Neural cell (in vitro differentiated cells): ENCODE measurements around the gene TNS1. TPM values are rescaled to one million over a fixed set of nuclear protein-coding genes. Genes with fewer than 3 reads are reported as not detected.

Experiments
- H2AFZ ChIP-seq: fragments of 200-600, 300-800 bp; sonication (generic), shearing (Covaris generic); 2 replicates; pipeline ENCODE4 v1.6.0; 2014; ENCODE audit warnings: low read depth, mild to moderate bottlenecking, antibody characterized with exemption, low read length, moderate library complexity
- H3F3A ChIP-seq: fragments of 200-600 bp; shearing (Covaris generic); 2 replicates; pipeline ENCODE4 v1.6.1; 2016; ENCODE audit warnings: mild to moderate bottlenecking, moderate library complexity, mixed read lengths, antibody characterized with exemption, low read length; ENCODE audit not compliant: insufficient read depth, poor library complexity, severe bottlenecking
- H3K27ac ChIP-seq: fragments of 200-600, 300-800 bp; sonication (generic), shearing (Covaris generic); 2 replicates; pipeline ENCODE4 v1.5.1; 2014; ENCODE audit warnings: mild to moderate bottlenecking, low read length, moderate library complexity
- H3K27me3 ChIP-seq: fragments of 300-800, 200-600 bp; sonication (generic), shearing (Covaris generic); 2 replicates; pipeline ENCODE4 v1.6.0; 2014; ENCODE audit warnings: mild to moderate bottlenecking, low read depth, low read length, moderate library complexity; ENCODE audit not compliant: insufficient read depth
- H3K36me3 ChIP-seq: fragments of 300-800, 200-600 bp; sonication (generic), shearing (Covaris generic); 2 replicates; pipeline ENCODE4 v1.5.1; 2014; ENCODE audit warnings: mild to moderate bottlenecking, antibody characterized with exemption, low read length, moderate library complexity; ENCODE audit not compliant: insufficient read depth
- H3K4me2 ChIP-seq: fragments of 300-800, 200-600 bp; sonication (generic), shearing (Covaris generic); 2 replicates; pipeline ENCODE4 v1.6.0; 2014; ENCODE audit warnings: mild to moderate bottlenecking, low read length
- H3K4me3 ChIP-seq: fragments of 300-800, 200-600 bp; sonication (generic), shearing (Covaris generic); 2 replicates; pipeline ENCODE4 v1.5.1; 2014; ENCODE audit warnings: mild to moderate bottlenecking, low read length, moderate library complexity
- H3K79me2 ChIP-seq: fragments of 200-600 bp; shearing (Covaris generic); replicated peaks from 2 replicates; pipeline ENCODE4 v1.6.0; 2014; ENCODE audit warnings: mild to moderate bottlenecking, low read length, moderate library complexity; ENCODE audit not compliant: insufficient read depth
- H3K9ac ChIP-seq: fragments of 300-800, 200-600 bp; sonication (generic), shearing (Covaris generic); 2 replicates; pipeline ENCODE4 v1.6.1; 2016; ENCODE audit warnings: mild to moderate bottlenecking, low read length, mixed read lengths
- H3K9me2 ChIP-seq: fragments of 200-600 bp; shearing (Covaris generic); 2 replicates; pipeline ENCODE4 v1.6.1; 2016; ENCODE audit warnings: mild to moderate bottlenecking, low read length, mixed read lengths; ENCODE audit not compliant: insufficient read depth
- H3K9me3 ChIP-seq: fragments of 200-600, 300-800 bp; sonication (generic), shearing (Covaris generic); 2 replicates; pipeline ENCODE4 v1.6.1; 2016; ENCODE audit warnings: mild to moderate bottlenecking, mixed run types, low read length, moderate library complexity, mixed read lengths
- H4K20me1 ChIP-seq: fragments of 200-600 bp; shearing (Covaris generic); 2 replicates; pipeline ENCODE4 v1.6.1; 2016; ENCODE audit warnings: mild to moderate bottlenecking, mixed run types; ENCODE audit not compliant: insufficient read depth
- EP300 ChIP-seq: fragments of 450-650 bp; conservative IDR thresholded peaks from 2 replicates; pipeline ENCODE4 v1.6.1; 2014; ENCODE audit warnings: antibody characterized with exemption, mild to moderate bottlenecking, moderate library complexity; ENCODE audit not compliant: poor library complexity, severe bottlenecking
- EZH2 ChIP-seq: fragments of 200-600, 300-800 bp; shearing (Covaris generic), sonication (generic); IDR thresholded peaks from 2 replicates; pipeline ENCODE4 v1.6.1; 2014; ENCODE audit warnings: antibody characterized with exemption, low read length, borderline replicate concordance, mild to moderate bottlenecking; ENCODE audit not compliant: insufficient read depth, poor library complexity, severe bottlenecking
- MXI1 ChIP-seq: fragments of 450-650 bp; conservative IDR thresholded peaks from 2 replicates; pipeline ENCODE4 v1.6.1; 2014; ENCODE audit warnings: antibody characterized with exemption, mild to moderate bottlenecking; ENCODE audit not compliant: poor library complexity, severe bottlenecking
- POLR2AphosphoS5 ChIP-seq: IDR thresholded peaks from 2 replicates; pipeline ENCODE4 v1.6.1; 2012
- RAD21 ChIP-seq: fragments of 450-650 bp; conservative IDR thresholded peaks from 2 replicates; pipeline ENCODE4 v1.6.1; 2014; ENCODE audit warnings: antibody characterized with exemption, mild to moderate bottlenecking, moderate library complexity
- REST ChIP-seq: IDR thresholded peaks from 2 replicates; pipeline ENCODE4 v1.6.1; 2012; ENCODE audit warnings: borderline replicate concordance
- SMC3 ChIP-seq: fragments of 450-650 bp; conservative IDR thresholded peaks from 2 replicates; pipeline ENCODE4 v1.6.1; 2014; ENCODE audit warnings: antibody characterized with exemption, mild to moderate bottlenecking, moderate library complexity; ENCODE audit not compliant: poor library complexity
- TAF1 ChIP-seq: IDR thresholded peaks from 2 replicates; pipeline ENCODE4 v1.6.1; 2012; ENCODE audit warnings: low read depth
- polyA minus RNA-seq: library from RNA; depleted of rRNA, polyadenylated mRNA; stranded (reverse); fragments of >200 nt; gene quantifications from 2 replicates; pipeline ENCODE4 v1.2.3, GENCODE V29; 2014
- polyA plus RNA-seq: library from polyadenylated mRNA; depleted of rRNA; stranded (reverse); fragments of >200 nt; gene quantifications from 2 replicates; pipeline ENCODE4 v1.2.3, GENCODE V29; 2014
- TF ChIP-seq, protein P1 (sequence below): fragments of 450-650 bp; IDR thresholded peaks from 2 replicates; pipeline ENCODE4 v1.5.1; 2014; ENCODE audit warnings: antibody characterized with exemption, mild to moderate bottlenecking, moderate library complexity; ENCODE audit not compliant: poor library complexity, severe bottlenecking

Gene TNS1
- 1.5 and 2.1 TPM in 2 replicates for polyA plus RNA-seq
- 8.8 and 9.7 TPM in 2 replicates for polyA minus RNA-seq

DNA sequence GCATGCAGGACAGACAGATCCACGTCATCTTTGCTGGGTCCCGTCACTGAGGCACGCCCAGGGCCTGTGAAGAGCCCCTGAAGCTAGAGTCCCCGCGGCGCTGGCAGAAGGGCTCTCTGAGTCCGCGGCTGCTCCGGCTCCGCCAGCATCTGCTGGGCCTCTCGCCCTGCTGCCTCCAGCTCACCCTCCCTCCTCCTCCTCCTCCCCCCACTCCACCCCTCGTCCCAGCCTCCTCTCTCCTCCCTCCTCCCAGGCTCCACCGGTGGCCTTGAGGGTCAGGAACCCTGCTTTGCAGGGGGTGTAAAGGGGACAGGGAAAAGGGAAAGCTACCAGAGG is at the start of gene TNS1:
TSS of gene TNS1 (minus strand) at position 151 of the 336 bp plus-strand sequence. CDS start at position 28, 123 bp downstream.
- H3K9me2 ChIP-seq = no peaks in the 10 kb centered on the region
- H3K27ac ChIP-seq = no peak within 1 kb of the TSS
- H3K4me2 ChIP-seq = no peak within 1 kb of the TSS
- H3K79me2 ChIP-seq = no peaks in the 10 kb centered on the region
- no peak within 1 kb of the TSS for H3K4me3 ChIP-seq
- H3F3A ChIP-seq = no peaks in the 10 kb centered on the region
- no peaks in the 10 kb centered on the region for H4K20me1 ChIP-seq
- TF ChIP-seq POLR2AphosphoS5 = no peak
- no peak for TF ChIP-seq RAD21
- TF ChIP-seq SMC3 = no peak
- no peak for TF ChIP-seq TAF1
- TF ChIP-seq EP300 = no peak
- TF ChIP-seq, protein P1, sequence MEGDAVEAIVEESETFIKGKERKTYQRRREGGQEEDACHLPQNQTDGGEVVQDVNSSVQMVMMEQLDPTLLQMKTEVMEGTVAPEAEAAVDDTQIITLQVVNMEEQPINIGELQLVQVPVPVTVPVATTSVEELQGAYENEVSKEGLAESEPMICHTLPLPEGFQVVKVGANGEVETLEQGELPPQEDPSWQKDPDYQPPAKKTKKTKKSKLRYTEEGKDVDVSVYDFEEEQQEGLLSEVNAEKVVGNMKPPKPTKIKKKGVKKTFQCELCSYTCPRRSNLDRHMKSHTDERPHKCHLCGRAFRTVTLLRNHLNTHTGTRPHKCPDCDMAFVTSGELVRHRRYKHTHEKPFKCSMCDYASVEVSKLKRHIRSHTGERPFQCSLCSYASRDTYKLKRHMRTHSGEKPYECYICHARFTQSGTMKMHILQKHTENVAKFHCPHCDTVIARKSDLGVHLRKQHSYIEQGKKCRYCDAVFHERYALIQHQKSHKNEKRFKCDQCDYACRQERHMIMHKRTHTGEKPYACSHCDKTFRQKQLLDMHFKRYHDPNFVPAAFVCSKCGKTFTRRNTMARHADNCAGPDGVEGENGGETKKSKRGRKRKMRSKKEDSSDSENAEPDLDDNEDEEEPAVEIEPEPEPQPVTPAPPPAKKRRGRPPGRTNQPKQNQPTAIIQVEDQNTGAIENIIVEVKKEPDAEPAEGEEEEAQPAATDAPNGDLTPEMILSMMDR = no peak
- no peak for TF ChIP-seq EZH2
- no peak for TF ChIP-seq REST
- no peak for TF ChIP-seq MXI1
- no peak within 1 kb of the TSS for H3K9ac ChIP-seq
- H3K9me3 ChIP-seq = no peaks in the 10 kb centered on the region
- H3K27me3 ChIP-seq = no peaks in the 10 kb centered on the region
- no peaks in the 10 kb centered on the region for H3K36me3 ChIP-seq
- no peak within 1 kb of the TSS for H2AFZ ChIP-seq

GRCh38 chr2:218051903-218052302 is 49.1 kb upstream of the TNS1 start:
- Histone ChIP-seq H3K4me2 (no peak overlapping the region), H3K9me3 (no peaks in the 10 kb centered on the region), H3K27ac (no peak overlapping the region), H3K9me2 (no peaks in the 10 kb centered on the region), H2AFZ (no peak overlapping the region), H3K4me3 (no peak overlapping the region), H3K9ac (no peak overlapping the region), H4K20me1 (no peaks in the 10 kb centered on the region), H3K79me2 (no peaks in the 10 kb centered on the region), H3K27me3 (no peaks in the 10 kb centered on the region), H3F3A (no peaks in the 10 kb centered on the region), H3K36me3 (no peaks in the 10 kb centered on the region)
- TF ChIP-seq, protein P1 = no peak
- TF ChIP-seq SMC3 (no peak), MXI1 (no peak), TAF1 (no peak), EZH2 (no peak), POLR2AphosphoS5 (no peak), EP300 (no peak), RAD21 (no peak), REST (no peak)
